Activated CD4-positive, alpha-beta T cell treated with anti-CD3 and anti-CD28 coated beads, Interleukin-2, amount 10 ng/mL, durations not matched to agents 7 days and 5 days (primary cell): ENCODE measurements around the gene BCAS3. TPM values are rescaled to one million over a fixed set of nuclear protein-coding genes. Genes with fewer than 3 reads are reported as not detected.

Experiments used
- CTCF ChIA-PET: fragments of 350-600 bp; sonication (Branson Sonifier 250); formaldehyde crosslinking; loops from one replicate; lab custom pipeline; 2021; ENCODE audit warnings: antibody characterized with exemption; lab: Charles Lee
- POLR2A ChIA-PET: fragments of 350-600 bp; sonication (Branson Sonifier 250); formaldehyde crosslinking; loops from one replicate; lab custom pipeline; 2021; ENCODE audit warnings: antibody characterized with exemption; lab: Charles Lee
- DNase-seq: peaks from one replicate; pipeline ENCODE4 v3.0.0-alpha.2; 2020
- H3K27ac Mint-ChIP-seq: one replicate; pipeline ENCODE4 v1.8.0; 2021; ENCODE audit warnings: mild to moderate bottlenecking, moderate library complexity, mixed read lengths
- H3K27me3 Mint-ChIP-seq: one replicate; pipeline ENCODE4 v1.8.0; 2021; ENCODE audit warnings: mixed read lengths
- H3K36me3 Mint-ChIP-seq: one replicate; pipeline ENCODE4 v1.8.0; 2021; ENCODE audit warnings: low read depth, mixed read lengths
- H3K4me1 Mint-ChIP-seq: one replicate; pipeline ENCODE4 v1.8.0; 2021; ENCODE audit warnings: mixed read lengths
- H3K4me3 Mint-ChIP-seq: one replicate; pipeline ENCODE4 v1.8.0; 2021; ENCODE audit warnings: mild to moderate bottlenecking, moderate library complexity, mixed read lengths
- H3K9me3 Mint-ChIP-seq: one replicate; pipeline ENCODE4 v1.8.0; 2021; ENCODE audit warnings: mixed read lengths
- total RNA-seq, 2 experiments: library from RNA; stranded (reverse); gene quantifications; one replicate each; pipeline ENCODE4 v1.2.3, GENCODE V29; 2021

BCAS3 gene
- total RNA-seq, 2 experiments from 2014 or later: 15.5 to 16.4 TPM

GRCh38 chr17:61063528-61063927 lies 385.9 kb downstream of the BCAS3 start:
- Mint-ChIP-seq H3K27ac (no peak overlapping the region), H3K4me1 (peaks cover 14% of the 10 kb centered on the region), H3K36me3 (no peaks in the 10 kb centered on the region), H3K9me3 (no peaks in the 10 kb centered on the region), H3K27me3 (no peaks in the 10 kb centered on the region), H3K4me3 (no peak overlapping the region)
- ChIA-PET POLR2A (interaction anchor here (0.6 kb wide), 1 partner anchor 11 kb away, joined by 3 read pairs; no protein-coding TSS in a partner anchor), CTCF (no interaction called here)
- DNase-seq: no peak

GRCh38 chr17:61064087-61064951 lies 386.7 kb downstream of the BCAS3 start:
- DNase-seq: no peak
- Mint-ChIP-seq H3K27me3 (no peaks in the 10 kb centered on the region), H3K4me3 (no peak overlapping the region), H3K36me3 (peaks cover 2% of the 10 kb centered on the region), H3K4me1 (peaks cover 13% of the 10 kb centered on the region), H3K9me3 (no peaks in the 10 kb centered on the region), H3K27ac (no peak overlapping the region)
- ChIA-PET POLR2A (interaction anchor here (0.6 kb wide), 1 partner anchor 11 kb away, joined by 3 read pairs; no protein-coding TSS in a partner anchor), CTCF (interaction anchor here (0.6 to 0.7 kb wide), 2 partner anchors 9 to 15 kb away, joined by 3 to 4 read pairs; no protein-coding TSS in a partner anchor)

- Mint-ChIP-seq H3K27ac (no peak overlapping the region), H3K4me3 (no peak overlapping the region), H3K27me3 (no peaks in the 10 kb centered on the region), H3K4me1 (peaks cover 10% of the 10 kb centered on the region), H3K36me3 (peaks cover 2% of the 10 kb centered on the region), H3K9me3 (no peaks in the 10 kb centered on the region)
- no peak for DNase-seq
- ChIA-PET CTCF (no interaction called here), POLR2A (no interaction called here)
Observed at GRCh38 chr17:61065263-61065773, 387.7 kb downstream of the BCAS3 start.

GRCh38 chr17:61066062-61066461 lies 388.4 kb downstream of the BCAS3 start:
- no peak for DNase-seq
- H3K4me1 Mint-ChIP-seq: peaks cover 10% of the 10 kb centered on the region
- CTCF ChIA-PET: no interaction called here
- POLR2A ChIA-PET: no interaction called here
- peaks cover 2% of the 10 kb centered on the region for H3K36me3 Mint-ChIP-seq
- no peaks in the 10 kb centered on the region for H3K27me3 Mint-ChIP-seq
- H3K4me3 Mint-ChIP-seq: no peak overlapping the region
- no peaks in the 10 kb centered on the region for H3K9me3 Mint-ChIP-seq
- no peak overlapping the region for H3K27ac Mint-ChIP-seq

GRCh38 chr17:61070649-61071048 lies 393.0 kb downstream of the BCAS3 start:
- CTCF ChIA-PET: interaction anchor here (1.1 kb wide), 1 partner anchor 342 kb away, joined by 3 read pairs; no protein-coding TSS in a partner anchor

DNA sequence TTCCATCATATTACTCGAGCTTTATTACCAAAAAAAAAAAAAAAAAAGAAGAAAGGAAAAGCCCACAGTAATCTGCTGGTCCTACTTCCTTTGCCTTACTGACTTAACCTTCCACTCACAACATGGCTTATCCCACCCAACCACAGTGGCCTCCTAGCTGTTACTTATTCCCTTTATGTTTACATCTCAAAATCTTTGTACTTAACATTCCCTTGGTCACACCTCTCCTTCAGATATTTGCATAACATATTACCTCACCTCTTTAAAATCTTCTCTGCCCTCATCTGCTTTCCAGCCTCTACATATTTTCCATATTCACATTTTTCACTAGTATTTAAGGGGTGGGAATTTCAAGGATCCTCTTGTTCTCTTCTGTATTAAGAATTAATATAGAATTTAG lies 395.0 kb downstream of the BCAS3 start:
- Mint-ChIP-seq H3K27me3 (no peaks in the 10 kb centered on the region), H3K9me3 (no peaks in the 10 kb centered on the region), H3K4me1 (no peaks in the 10 kb centered on the region), H3K4me3 (no peak overlapping the region), H3K36me3 (peaks cover 2% of the 10 kb centered on the region), H3K27ac (no peak overlapping the region)
- no peak for DNase-seq
- ChIA-PET CTCF (interaction anchor here (0.5 to 1.2 kb wide), 2 partner anchors 8 to 300 kb away, joined by 3 read pairs; no protein-coding TSS in a partner anchor), POLR2A (no interaction called here)

More at GRCh38 chr17:61070649-61071048, 393.0 kb downstream of the BCAS3 start:
- POLR2A ChIA-PET: no interaction called here
- Mint-ChIP-seq H3K4me1 (no peaks in the 10 kb centered on the region), H3K36me3 (peaks cover 2% of the 10 kb centered on the region), H3K27ac (no peak overlapping the region), H3K4me3 (no peak overlapping the region), H3K27me3 (no peaks in the 10 kb centered on the region), H3K9me3 (no peaks in the 10 kb centered on the region)
- no peak for DNase-seq

DNA sequence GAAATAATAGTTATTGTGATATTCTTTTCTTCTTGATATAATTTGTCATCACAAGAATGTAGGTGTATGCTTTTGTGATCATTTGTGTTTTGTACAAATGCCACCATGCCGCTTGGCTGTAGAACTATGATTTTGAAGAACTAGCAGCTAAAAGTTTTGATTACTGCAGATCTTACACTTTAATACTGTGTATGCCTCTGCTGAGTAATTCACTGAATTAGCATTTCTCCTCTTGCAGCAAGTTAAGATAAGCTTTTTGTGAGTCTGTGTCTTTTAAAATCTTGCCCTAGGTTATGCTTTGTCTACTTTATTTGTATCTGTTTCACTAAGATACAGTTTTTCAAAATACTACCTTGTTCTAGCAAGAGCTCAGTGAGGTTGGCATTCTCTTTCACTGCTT lies 395.5 kb downstream of the BCAS3 start:
- Mint-ChIP-seq H3K27ac (no peak overlapping the region), H3K27me3 (no peaks in the 10 kb centered on the region), H3K36me3 (peaks cover 2% of the 10 kb centered on the region), H3K4me3 (no peak overlapping the region), H3K4me1 (no peaks in the 10 kb centered on the region), H3K9me3 (no peaks in the 10 kb centered on the region)
- ChIA-PET CTCF (interaction anchor here (0.5 to 1.2 kb wide), 2 partner anchors 9 to 300 kb away, joined by 3 read pairs; no protein-coding TSS in a partner anchor), POLR2A (no interaction called here)
- DNase-seq: no peak

- Mint-ChIP-seq H3K36me3 (peaks cover 2% of the 10 kb centered on the region), H3K9me3 (no peaks in the 10 kb centered on the region), H3K27me3 (no peaks in the 10 kb centered on the region), H3K4me3 (no peak overlapping the region), H3K27ac (no peak overlapping the region), H3K4me1 (no peaks in the 10 kb centered on the region)
- ChIA-PET CTCF (interaction anchor here (0.6 to 1.2 kb wide), 2 partner anchors 9 to 77 kb away, joined by 3 read pairs; no protein-coding TSS in a partner anchor), POLR2A (no interaction called here)
- no peak for DNase-seq
Observed at GRCh38 chr17:61073799-61074513, 396.3 kb downstream of the BCAS3 start.

DNA sequence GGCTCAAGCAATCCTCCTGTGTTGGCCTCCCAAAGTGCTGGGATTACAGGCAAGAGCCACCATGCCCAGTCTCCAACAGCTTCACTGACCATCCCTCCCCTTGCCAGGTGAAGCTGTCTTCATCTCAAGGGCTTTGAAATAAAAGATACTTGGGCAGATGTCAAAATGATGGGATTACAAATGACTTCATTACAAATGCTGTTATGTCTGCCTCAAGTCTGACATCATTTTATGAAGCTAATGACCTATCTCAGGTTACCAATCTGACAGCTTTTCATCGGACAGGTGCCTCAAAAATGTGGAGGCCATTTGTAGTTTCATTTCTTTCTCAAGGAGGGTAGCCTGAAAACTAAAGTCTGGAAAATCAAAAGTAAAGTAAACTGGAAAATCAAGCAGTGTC lies 398.3 kb downstream of the BCAS3 start:
- no peak overlapping the region for H3K27ac Mint-ChIP-seq
- ChIA-PET CTCF (no interaction called here), POLR2A (no interaction called here)
- H3K4me3 Mint-ChIP-seq: no peak overlapping the region
- H3K9me3 Mint-ChIP-seq: no peaks in the 10 kb centered on the region
- no peaks in the 10 kb centered on the region for H3K36me3 Mint-ChIP-seq
- no peaks in the 10 kb centered on the region for H3K4me1 Mint-ChIP-seq
- no peak for DNase-seq
- no peaks in the 10 kb centered on the region for H3K27me3 Mint-ChIP-seq

- Mint-ChIP-seq H3K36me3 (no peaks in the 10 kb centered on the region), H3K4me3 (no peak overlapping the region), H3K9me3 (no peaks in the 10 kb centered on the region), H3K4me1 (no peaks in the 10 kb centered on the region), H3K27me3 (no peaks in the 10 kb centered on the region), H3K27ac (no peak overlapping the region)
- ChIA-PET CTCF (no interaction called here), POLR2A (no interaction called here)
- no peak for DNase-seq
Observed at GRCh38 chr17:61076621-61077031, 399.0 kb downstream of the BCAS3 start.

GRCh38 chr17:61081959-61082358 lies 404.3 kb downstream of the BCAS3 start:
- ChIA-PET POLR2A (no interaction called here), CTCF (no interaction called here)
- no peaks in the 10 kb centered on the region for H3K9me3 Mint-ChIP-seq

GRCh38 chr17:61084260-61084659 lies 406.6 kb downstream of the BCAS3 start:
- Mint-ChIP-seq H3K27ac (no peak overlapping the region), H3K27me3 (no peaks in the 10 kb centered on the region), H3K36me3 (no peaks in the 10 kb centered on the region), H3K4me3 (no peak overlapping the region), H3K4me1 (no peaks in the 10 kb centered on the region), H3K9me3 (peaks cover 1% of the 10 kb centered on the region)
- no peak for DNase-seq
- CTCF ChIA-PET: no interaction called here
- POLR2A ChIA-PET: no interaction called here

More at GRCh38 chr17:61081959-61082358, 404.3 kb downstream of the BCAS3 start:
- H3K27ac Mint-ChIP-seq: no peak overlapping the region
- H3K4me3 Mint-ChIP-seq: no peak overlapping the region
- no peaks in the 10 kb centered on the region for H3K36me3 Mint-ChIP-seq
- no peaks in the 10 kb centered on the region for H3K4me1 Mint-ChIP-seq
- no peaks in the 10 kb centered on the region for H3K27me3 Mint-ChIP-seq
- DNase-seq: no peak

GRCh38 chr17:61087024-61087423 lies 409.4 kb downstream of the BCAS3 start:
- H3K4me1 Mint-ChIP-seq: no peaks in the 10 kb centered on the region
- H3K27me3 Mint-ChIP-seq: no peaks in the 10 kb centered on the region
- CTCF ChIA-PET: no interaction called here
- DNase-seq: no peak
- POLR2A ChIA-PET: no interaction called here
- no peak overlapping the region for H3K4me3 Mint-ChIP-seq
- peaks cover 12% of the 10 kb centered on the region for H3K9me3 Mint-ChIP-seq
- H3K36me3 Mint-ChIP-seq: no peaks in the 10 kb centered on the region
- H3K27ac Mint-ChIP-seq: no peak overlapping the region
